SJSA1 (cell line): ENCODE measurements around the gene CARS1. TPM values are rescaled to one million over a fixed set of nuclear protein-coding genes. Genes with fewer than 3 reads are reported as not detected.

Experiments
- DNase-seq, 2 experiments: peaks; one replicate each; pipeline ENCODE4 v3.0.0-alpha.2; 2015 to 2020; ENCODE audit warnings: low spot score in 2 of 2, low read depth in 1 of 2
- H3K27ac ChIP-seq: fragments of 250-450 bp; sonication (Bioruptor Pico); 2 replicates; pipeline ENCODE4 v1.5.1; 2020; ENCODE audit warnings: mild to moderate bottlenecking, moderate library complexity
- H3K27me3 ChIP-seq: fragments of 250-450 bp; sonication (Bioruptor Pico); replicated peaks from 2 replicates; pipeline ENCODE4 v1.5.1; 2020; ENCODE audit warnings: mild to moderate bottlenecking, moderate library complexity
- H3K36me3 ChIP-seq: fragments of 250-450 bp; sonication (Bioruptor Pico); 2 replicates; pipeline ENCODE4 v1.5.1; 2020; ENCODE audit warnings: mild to moderate bottlenecking
- H3K4me1 ChIP-seq: fragments of 250-450 bp; sonication (Bioruptor Pico); replicated peaks from 2 replicates; pipeline ENCODE4 v1.6.1; 2021; ENCODE audit warnings: mild to moderate bottlenecking
- H3K4me3 ChIP-seq: fragments of 250-450 bp; sonication (Bioruptor Pico); 2 replicates; pipeline ENCODE4 v1.5.1; 2020; ENCODE audit warnings: mild to moderate bottlenecking
- H3K9me3 ChIP-seq: fragments of 250-450 bp; sonication (Bioruptor Pico); replicated peaks from 2 replicates; pipeline ENCODE4 v1.5.1; 2020; ENCODE audit warnings: mild to moderate bottlenecking
- total RNA-seq: library from RNA; depleted of rRNA; stranded (reverse); fragments of >200 nt; shearing (Covaris generic); gene quantifications from 2 replicates; pipeline ENCODE4 v1.2.3, GENCODE V29; 2014; rRNA removed

CARS1 gene
- total RNA-seq, 1 experiment from 2014 or later, result 57.6 TPM

DNA sequence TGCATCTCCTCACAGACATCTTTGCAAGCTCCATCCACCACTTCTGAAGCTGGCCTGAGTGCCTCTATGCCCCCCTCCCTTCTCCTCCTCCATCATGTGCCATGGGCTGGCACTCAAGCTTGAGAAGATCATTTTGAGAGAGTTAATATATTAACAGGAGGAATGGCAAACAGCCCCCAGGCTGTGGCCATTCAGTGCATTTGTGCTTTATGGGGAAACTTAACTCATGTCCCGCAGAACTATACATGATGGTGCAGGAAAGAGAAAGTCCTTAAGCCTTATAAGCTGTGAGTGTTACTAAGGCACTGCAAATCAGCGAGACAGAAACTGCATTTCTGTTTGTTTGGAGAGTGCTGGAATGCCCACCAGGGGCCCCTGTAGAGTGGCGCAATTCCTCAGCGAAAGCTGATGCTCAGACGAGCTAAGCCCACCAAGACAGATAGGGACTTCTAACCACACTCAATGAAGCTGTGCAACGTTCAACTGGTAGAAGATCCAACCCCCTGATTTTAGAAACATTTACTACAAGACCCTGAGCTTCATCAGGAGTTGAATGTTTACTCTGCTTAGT is 101.2 kb downstream of the CARS1 start:
- H3K4me1 ChIP-seq, result peaks cover 26% of the 10 kb centered on the region
- H3K27ac ChIP-seq, result no peak overlapping the region
- no peaks in the 10 kb centered on the region for H3K27me3 ChIP-seq
- no peaks in the 10 kb centered on the region; the same call in 1 of the 2 replicates for H3K9me3 ChIP-seq
- H3K4me3 ChIP-seq, result no peak overlapping the region
- DNase-seq, result no peak
- peaks cover 98% of the 10 kb centered on the region for H3K36me3 ChIP-seq

DNA sequence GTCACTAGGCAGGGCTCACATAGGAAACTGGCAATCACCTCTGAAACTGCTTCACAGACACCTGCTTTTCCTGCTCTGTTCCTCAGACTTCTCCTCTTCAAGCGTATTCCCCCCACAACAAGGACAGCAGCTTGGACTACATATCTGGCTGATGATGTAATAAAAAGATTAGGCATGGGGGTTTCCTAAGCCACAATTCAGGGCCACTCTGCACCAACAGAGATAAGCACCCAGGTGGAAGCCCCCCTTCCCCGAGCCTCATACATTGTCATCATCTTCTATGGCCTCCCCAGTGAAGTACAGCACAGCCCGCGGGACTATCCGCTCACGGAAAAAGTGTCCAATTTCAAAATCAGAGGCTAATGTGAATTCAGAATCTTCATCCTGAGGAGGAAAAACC is 103.0 kb downstream of the CARS1 start:
- no peak for DNase-seq

DNA sequence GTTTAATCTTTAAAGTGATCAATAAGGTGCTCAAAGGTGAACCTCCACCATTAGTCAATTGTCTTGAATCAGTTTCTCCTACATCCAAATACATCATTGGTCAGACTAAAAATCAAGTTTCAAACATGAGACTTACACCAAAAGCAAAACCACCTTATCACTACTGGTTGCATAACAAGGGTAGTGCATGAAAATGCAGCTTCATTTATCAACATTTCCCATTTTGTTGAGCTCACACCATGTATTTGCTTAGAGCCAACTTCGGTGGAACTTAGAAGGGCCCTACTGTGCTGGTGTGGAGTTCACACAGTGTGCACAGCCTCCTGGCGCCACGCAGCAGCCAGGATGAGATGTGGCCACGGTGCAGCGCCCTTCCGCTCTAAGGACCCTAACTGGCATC is 104.9 kb downstream of the CARS1 start:
- Histone ChIP-seq H3K27me3 (no peaks in the 10 kb centered on the region), H3K27ac (peak overlapping the region; percentile 81), H3K36me3 (peaks cover 98% of the 10 kb centered on the region), H3K4me3 (no peak overlapping the region), H3K4me1 (peaks cover 41% of the 10 kb centered on the region), H3K9me3 (no peaks in the 10 kb centered on the region; the same call in 1 of the 2 replicates)
- DNase-seq, result no peak

More for the DNA sequence above, 103.0 kb downstream of the CARS1 start:
- H3K4me1 ChIP-seq, result peaks cover 41% of the 10 kb centered on the region
- H3K27me3 ChIP-seq, result no peaks in the 10 kb centered on the region
- no peak overlapping the region for H3K27ac ChIP-seq
- H3K4me3 ChIP-seq, result no peak overlapping the region
- H3K36me3 ChIP-seq, result peaks cover 98% of the 10 kb centered on the region
- no peaks in the 10 kb centered on the region; the same call in 1 of the 2 replicates for H3K9me3 ChIP-seq

DNA sequence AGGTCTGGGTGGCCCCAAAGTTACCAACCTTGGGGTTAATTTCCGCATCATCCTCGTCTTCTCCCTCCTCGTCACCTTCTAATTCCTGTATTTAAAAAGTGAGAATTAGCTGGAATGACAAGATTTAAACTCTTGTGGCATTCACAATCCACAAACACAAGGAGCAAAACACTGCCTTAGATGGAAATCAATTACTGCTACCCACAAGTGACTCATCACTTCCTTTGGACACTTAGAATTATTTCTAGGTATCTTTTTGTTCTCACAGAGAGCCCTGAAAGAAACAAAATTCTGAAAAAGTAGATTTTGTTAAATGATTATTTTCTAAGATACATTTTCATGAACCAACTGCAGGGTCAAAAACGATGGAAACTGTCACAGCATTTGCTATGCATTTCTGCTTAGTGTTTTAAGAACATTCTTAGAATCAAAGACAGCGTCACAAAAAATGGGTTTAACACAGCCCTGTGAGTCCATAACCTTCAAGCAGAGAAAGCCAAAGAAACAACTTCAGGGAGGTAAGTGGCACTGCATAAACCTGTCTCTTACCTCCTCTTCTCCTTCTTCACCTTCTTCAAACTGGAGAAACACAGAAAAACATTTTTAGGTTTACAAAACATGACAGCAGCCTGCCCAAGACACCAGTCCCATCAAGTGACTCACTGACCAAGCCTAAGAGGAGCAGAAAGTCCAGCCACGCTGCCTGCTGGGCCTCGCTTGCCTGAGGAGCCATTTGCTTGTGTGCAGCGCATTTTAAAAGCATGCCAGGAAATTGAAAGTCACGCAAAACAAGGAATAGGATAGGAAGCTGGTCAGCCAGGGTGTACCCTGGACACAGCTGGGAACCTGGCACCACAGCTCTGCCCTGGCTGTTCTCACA is 105.8 kb downstream of the CARS1 start:
- peak; percentile 82 to 85 for DNase-seq

More for the DNA sequence above, 105.8 kb downstream of the CARS1 start:
- H3K36me3 ChIP-seq, result peaks cover 98% of the 10 kb centered on the region
- H3K4me3 ChIP-seq, result no peak overlapping the region
- H3K4me1 ChIP-seq, result peaks cover 45% of the 10 kb centered on the region
- H3K27me3 ChIP-seq, result no peaks in the 10 kb centered on the region
- H3K9me3 ChIP-seq, result no peaks in the 10 kb centered on the region; the same call in 1 of the 2 replicates
- peak overlapping the region; percentile 81 for H3K27ac ChIP-seq

Other genes with a start within 250 kb of the CARS1 start
- 15.0 and 23.4 TPM in 2 replicates for gene CDKN1C, start 171.6 kb downstream of the CARS1 start, total RNA-seq
- gene PHLDA2, start 128.0 kb downstream of the CARS1 start, total RNA-seq, result 28.0 and 34.6 TPM in 2 replicates
- 186 and 214 TPM in 2 replicates for gene NAP1L4, start 65.1 kb downstream of the CARS1 start, total RNA-seq
- gene OSBPL5, start 107.9 kb upstream of the CARS1 start, total RNA-seq, result 45.3 and 46.0 TPM in 2 replicates
- not detected in 2 replicates for gene MRGPRG, start 161.4 kb upstream of the CARS1 start, total RNA-seq
- gene MRGPRE, start 175.0 kb upstream of the CARS1 start, total RNA-seq, result not detected in 2 replicates